ENCODE results near the gene EYA4.

- TF ChIP-seq CTCF (IDR thresholded peaks at IDR 0.05) (no peak), POLR2A (IDR thresholded peaks at IDR 0.05) (no peak)
These were observed 59.7 kb downstream of the EYA4 start for GRCh38 chr6:133300896-133301295.

Data from breast epithelium (tissue), 3 donors.